Lung (tissue), 12 donors: Measurements from ENCODE around the gene RARA. TPM values are rescaled to one million over a fixed set of nuclear protein-coding genes. Genes with fewer than 3 reads are reported as not detected.
"Not testable (repeated sequence)": the region's sequence is repeated elsewhere in the genome, so short reads cannot be mapped to it uniquely, and the experiment has no call there.

Source experiments
- ATAC-seq: fragments of 200-7000 bp; cut with Tn5 transposase; one replicate; pipeline ENCODE4 v1.9.1; 2020; ENCODE audit warnings: moderate number of reproducible peaks; ENCODE audit not compliant: insufficient read depth, low FRiP score
- DNase-seq, 3 donors: peaks; one replicate each; pipeline ENCODE4 v3.0.0-alpha.2; 2013 to 2017
- H3K27ac ChIP-seq, 2 donors: one replicate each; pipeline ENCODE4 v1.5.1; 2013; ENCODE audit warnings: mild to moderate bottlenecking in 2 of 2, moderate library complexity in 2 of 2, control low read depth in 1 of 2, inconsistent platforms in 1 of 2, low read depth in 1 of 2, low read length in 1 of 2
- H3K27me3 ChIP-seq, 3 donors: one replicate each; pipeline ENCODE4 v1.5.1; 2013; ENCODE audit warnings: low read length in 2 of 3; ENCODE audit not compliant: control insufficient read depth in 3 of 3, insufficient read depth in 3 of 3
- H3K36me3 ChIP-seq, 4 donors: one replicate each; pipeline ENCODE4 v1.5.1; 2013; ENCODE audit warnings: low read length in 4 of 4, mild to moderate bottlenecking in 1 of 4, moderate library complexity in 1 of 4; ENCODE audit not compliant: control insufficient read depth in 4 of 4, insufficient read depth in 4 of 4
- H3K4me1 ChIP-seq, 5 donors: one replicate each; pipeline ENCODE4 v1.5.1; 2013; ENCODE audit warnings: low read length in 5 of 5, mild to moderate bottlenecking in 2 of 5, moderate library complexity in 1 of 5; ENCODE audit not compliant: control insufficient read depth in 5 of 5, insufficient read depth in 5 of 5
- H3K4me3 ChIP-seq: one replicate; pipeline ENCODE4 v1.5.1; 2013; ENCODE audit warnings: mild to moderate bottlenecking, control low read depth, moderate library complexity
- H3K9ac ChIP-seq, 2 donors: one replicate each; pipeline ENCODE4 v1.5.1; 2013; ENCODE audit warnings: low read length in 2 of 2, control low read depth in 1 of 2; ENCODE audit not compliant: insufficient read depth in 1 of 2
- H3K9me3 ChIP-seq, 4 donors: one replicate each; pipeline ENCODE4 v1.5.1; 2013; ENCODE audit warnings: low read length in 3 of 4, mild to moderate bottlenecking in 1 of 4, moderate library complexity in 1 of 4; ENCODE audit not compliant: control insufficient read depth in 4 of 4, insufficient read depth in 3 of 4
- WGBS, 2 donors: extraction: QIAGEN DNeasy Blood & Tissue Kit; methylation state at CpG; one replicate each; pipeline ENCODE4 v1.1.7; 2013; 5-methylcytosine and 5-hydroxymethylcytosine counted together
- polyA plus RNA-seq, 2 donors: library from polyadenylated mRNA; stranded (reverse); fragments of 200-250 nt; gene quantifications; one replicate each; pipeline ENCODE4 v1.2.1, GENCODE V29; 2013
- total RNA-seq, 2 donors: library from RNA; depleted of rRNA in 1 of 2; stranded (reverse); fragments of >200 nt in 1 of 2; gene quantifications; one replicate each; pipeline ENCODE4 v1.2.1, GENCODE V29; 2014 to 2021
- TF ChIP-seq, protein P1 (sequence below): IDR thresholded peaks from 2 replicates; pipeline ENCODE4 v1.5.1; 2012; ENCODE audit warnings: mild to moderate bottlenecking; ENCODE audit errors: control extremely low read depth, extremely low read depth
- donor health status: control.
- donor health status: control.
- donor health status: Bipolar disorder and iron deficiency.
- donor health status: healthy.
- donor health status: DM: yes; HTN: yes; CAD: no.

RARA gene
- total and polyA plus RNA-seq, 4 donors, result 36.4 to 75.3 (median 50.8) TPM

DNA sequence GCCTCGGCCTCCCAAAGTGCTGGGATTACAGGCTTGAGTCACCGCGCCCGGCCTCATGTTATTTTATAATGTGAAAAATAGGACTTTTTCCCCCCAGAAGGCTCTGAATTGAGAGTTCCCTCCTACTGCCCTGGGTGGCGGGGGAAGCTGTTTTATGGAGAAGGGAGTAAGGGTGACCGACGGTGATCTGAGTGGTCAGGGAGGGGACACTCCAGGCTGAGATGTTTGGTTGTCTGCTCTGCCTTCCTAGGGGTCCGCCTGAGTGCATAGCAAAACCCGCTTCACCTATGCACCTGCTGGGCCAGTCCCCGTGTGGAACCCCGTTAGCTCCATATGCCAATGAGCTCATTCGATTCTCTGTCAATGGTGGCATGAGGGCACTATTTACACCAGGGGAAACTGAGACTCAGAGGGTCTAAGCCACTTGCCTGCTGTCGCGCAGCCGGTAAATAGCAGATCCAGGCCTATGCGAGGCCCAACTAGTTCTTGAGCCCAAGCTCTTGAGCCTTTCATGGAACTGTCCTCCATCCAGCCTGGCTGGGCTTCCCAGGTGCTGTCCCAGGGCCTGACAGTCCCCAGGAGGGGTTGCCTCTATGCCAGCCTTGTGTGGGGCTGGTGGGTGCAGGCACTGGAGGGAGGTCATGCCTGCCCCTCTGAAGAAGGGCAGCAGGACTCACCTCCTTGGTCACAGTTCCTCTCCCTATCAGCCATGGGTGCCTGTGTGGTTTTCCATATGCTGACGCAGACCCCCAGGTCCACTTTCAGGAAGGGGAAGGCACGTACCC is 57.3 kb downstream of the RARA start:
- H3K9ac ChIP-seq, result no peak overlapping the region
- peaks cover 0 to 1% (median 0%) of the 10 kb centered on the region in 4 donors for H3K9me3 ChIP-seq
- WGBS, 2 donors, result 94 to 95% methylated on average over 18 of the region's 18 CpGs
- H3K36me3 ChIP-seq, result no peaks in the 10 kb centered on the region
- no peak overlapping the region for H3K4me3 ChIP-seq
- TF ChIP-seq, protein P1, sequence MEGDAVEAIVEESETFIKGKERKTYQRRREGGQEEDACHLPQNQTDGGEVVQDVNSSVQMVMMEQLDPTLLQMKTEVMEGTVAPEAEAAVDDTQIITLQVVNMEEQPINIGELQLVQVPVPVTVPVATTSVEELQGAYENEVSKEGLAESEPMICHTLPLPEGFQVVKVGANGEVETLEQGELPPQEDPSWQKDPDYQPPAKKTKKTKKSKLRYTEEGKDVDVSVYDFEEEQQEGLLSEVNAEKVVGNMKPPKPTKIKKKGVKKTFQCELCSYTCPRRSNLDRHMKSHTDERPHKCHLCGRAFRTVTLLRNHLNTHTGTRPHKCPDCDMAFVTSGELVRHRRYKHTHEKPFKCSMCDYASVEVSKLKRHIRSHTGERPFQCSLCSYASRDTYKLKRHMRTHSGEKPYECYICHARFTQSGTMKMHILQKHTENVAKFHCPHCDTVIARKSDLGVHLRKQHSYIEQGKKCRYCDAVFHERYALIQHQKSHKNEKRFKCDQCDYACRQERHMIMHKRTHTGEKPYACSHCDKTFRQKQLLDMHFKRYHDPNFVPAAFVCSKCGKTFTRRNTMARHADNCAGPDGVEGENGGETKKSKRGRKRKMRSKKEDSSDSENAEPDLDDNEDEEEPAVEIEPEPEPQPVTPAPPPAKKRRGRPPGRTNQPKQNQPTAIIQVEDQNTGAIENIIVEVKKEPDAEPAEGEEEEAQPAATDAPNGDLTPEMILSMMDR, result no peak
- DNase-seq (no peak), ATAC-seq (no peak)
- H3K27ac ChIP-seq, result no peak overlapping the region
- H3K4me1 ChIP-seq, result peaks cover 0 to 10% (median 0%) of the 10 kb centered on the region in 5 donors
- H3K27me3 ChIP-seq, result peaks cover 0 to 21% (median 11%) of the 10 kb centered on the region in 3 donors

DNA sequence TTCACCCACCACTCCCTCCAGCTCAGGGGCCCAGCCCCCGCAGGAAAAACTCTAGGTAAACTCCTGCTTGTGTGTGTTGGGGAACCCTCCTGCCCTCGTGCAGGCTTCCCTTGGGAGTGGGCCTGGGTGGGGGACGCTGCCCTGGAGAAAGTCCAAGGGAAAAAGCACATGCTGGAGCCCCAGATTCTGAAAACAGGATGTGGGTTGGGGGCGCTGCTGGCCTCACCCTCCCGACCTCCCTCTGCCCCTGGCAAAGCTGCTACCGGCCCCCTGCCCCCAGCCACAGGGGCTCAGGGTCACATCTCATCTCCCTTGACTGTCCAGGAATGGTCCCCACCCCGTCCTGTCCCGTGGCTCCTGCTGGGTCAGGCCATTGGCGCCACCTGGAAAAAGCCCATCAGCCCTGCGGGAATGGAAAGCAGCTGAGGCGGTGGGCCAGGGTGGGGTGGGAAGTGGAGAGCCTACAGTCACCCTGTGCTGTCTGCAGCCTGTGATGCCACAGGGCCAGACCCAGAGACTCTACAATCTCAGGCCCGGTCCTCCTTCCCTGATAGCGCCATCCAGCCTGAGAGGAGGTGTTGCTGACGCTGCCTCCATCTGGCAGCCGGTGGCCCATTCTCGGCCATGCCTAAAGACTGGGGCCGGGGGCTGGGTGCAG is 58.0 kb downstream of the RARA start:
- ATAC-seq (no peak), DNase-seq (no peak)
- Histone ChIP-seq H3K36me3 (no peaks in the 10 kb centered on the region), H3K9me3 (peaks cover 0 to 1% (median 0%) of the 10 kb centered on the region in 4 donors), H3K4me1 (peaks cover 0 to 10% (median 0%) of the 10 kb centered on the region in 5 donors), H3K27ac (no peak overlapping the region), H3K9ac (no peak overlapping the region), H3K27me3 (peaks cover 0 to 16% (median 5%) of the 10 kb centered on the region in 3 donors), H3K4me3 (no peak overlapping the region)
- TF ChIP-seq, protein P1, result no peak
- WGBS, 2 donors, result 72 to 74% methylated on average over 17 of the region's 17 CpGs

DNA sequence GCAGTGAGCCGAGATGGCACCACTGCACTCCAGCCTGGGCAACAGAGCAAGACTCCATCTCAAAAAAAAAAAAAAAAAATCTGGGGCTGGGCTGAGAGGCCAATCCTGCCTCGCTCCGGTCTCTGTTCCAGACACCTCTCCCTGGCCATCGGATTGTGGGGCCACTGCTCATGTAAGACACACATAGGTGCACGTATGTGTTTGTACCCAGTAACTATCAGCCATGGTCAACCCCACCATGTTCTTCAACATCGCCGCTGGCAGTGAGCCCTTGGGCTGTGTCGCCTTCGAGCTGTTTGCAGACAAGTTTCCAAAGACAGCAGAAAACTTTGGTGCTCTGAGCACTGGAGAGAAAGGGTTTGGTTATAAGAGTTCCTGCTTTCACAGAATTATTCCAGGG is 58.7 kb downstream of the RARA start:
- not testable (repeated sequence) for H3K9me3 ChIP-seq, H3K27me3 ChIP-seq, H3K4me3 ChIP-seq, H3K27ac ChIP-seq, ATAC-seq, H3K4me1 ChIP-seq, H3K36me3 ChIP-seq, H3K9ac ChIP-seq, DNase-seq
- WGBS, 2 donors, result 91 to 95% methylated on average over 9 of the region's 9 CpGs

DNA sequence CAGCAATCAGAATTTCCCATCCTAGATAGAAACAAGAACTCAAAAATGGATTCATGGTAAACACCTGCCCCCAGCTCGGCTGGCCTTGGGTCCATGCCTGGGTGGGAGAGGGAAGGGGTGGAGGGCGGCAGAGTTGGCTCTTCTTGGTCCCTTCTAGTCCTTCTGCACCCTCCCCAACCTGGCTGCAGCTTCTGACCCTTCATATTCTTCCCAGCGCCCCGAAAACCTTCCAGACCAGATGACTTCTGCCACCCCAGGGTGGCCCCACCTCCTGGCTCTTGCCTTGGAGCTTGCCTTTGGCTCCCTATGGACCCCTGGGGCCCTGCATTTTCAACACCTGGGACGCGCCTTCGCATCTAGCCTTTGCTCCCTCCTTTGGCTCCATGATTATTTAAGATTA is 60.9 kb downstream of the RARA start:
- Histone ChIP-seq H3K4me1 (no peaks in the 10 kb centered on the region), H3K9me3 (peaks cover 0 to 1% (median 0%) of the 10 kb centered on the region in 4 donors), H3K9ac (no peak overlapping the region), H3K27me3 (no peaks in the 10 kb centered on the region), H3K27ac (no peak overlapping the region), H3K4me3 (no peak overlapping the region), H3K36me3 (no peaks in the 10 kb centered on the region)
- DNase-seq (no peak), ATAC-seq (no peak)
- TF ChIP-seq, protein P1, result no peak
- 93 to 95% methylated on average over 7 of the region's 7 CpGs for WGBS, 2 donors
